Heart left ventricle (tissue), 13 donors: Measurements from ENCODE around the gene CCSER1.

Source experiments
- POLR2A ChIP-seq, 2 donors: fragments of 450-650 bp; IDR thresholded peaks; one replicate each; pipeline ENCODE4 v1.6.1; 2017; ENCODE audit warnings: antibody characterized with exemption in 2 of 2, mild to moderate bottlenecking in 2 of 2, moderate library complexity in 2 of 2
- TF ChIP-seq, protein P1 (sequence below), 12 donors: fragments of 200-600 bp; sonication (generic) in 4 of 12; IDR thresholded peaks; one replicate each; pipeline versions ENCODE4 v1.5.0 to v1.8.0; 2018 to 2022; ENCODE audit warnings: antibody characterized with exemption in 12 of 12, mild to moderate bottlenecking in 5 of 12
- donor health status: ischemic (EF 13 %, LVEDD 7.1; RV severe dilation, severe dysfunction).
- donor health status: DM: no; HTN: yes; CAD: no.
- donor health status: DM: no; HTN: no; CAD: no.
- donor health status: ischemic (EF 25% LVEDD 6.9; RV normal size, moderate dysfunction).
- donor health status: ischemic (EF 25% LVEDD 5.7; RV mildly dilated, moderate dysfunction).
- donor health status: ischemic (EF 35%, LVEDD 5.7; RV mildly dilated, moderate dysfunction).
- donor health status: nonischemic (EF 11% LVEDD 7.7; RV severe dilation, severe dysfunction).
- donor health status: DM: yes; HTN: yes; CAD: no.
- donor health status: PGD.
- donor health status: ischemic (EF 29% LVEDD 5.4; RV normal size, mild dysfunction).
- donor health status: nonischemic (EF 23%, LVEDD 6.1; RV moderate dilation, normal function).

DNA sequence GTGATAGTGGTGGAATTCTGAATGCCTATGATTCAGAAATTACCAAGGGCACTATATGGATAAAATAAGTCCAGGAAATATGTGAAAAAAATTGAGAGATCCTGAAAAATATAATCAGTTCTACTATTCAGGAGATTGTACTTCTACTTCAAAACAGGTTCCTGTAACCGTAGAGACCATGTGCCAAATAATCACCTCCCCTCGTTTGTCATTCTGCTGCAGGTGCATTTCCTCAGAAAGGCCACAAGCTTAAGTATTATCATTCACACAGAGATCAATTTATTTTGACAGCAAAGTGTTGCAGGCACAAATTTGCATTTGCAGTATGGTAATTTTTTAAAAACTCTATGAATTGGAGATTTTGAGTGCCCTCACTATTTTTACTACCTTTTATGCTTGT, 1000.0 kb downstream of the CCSER1 start:
- TF ChIP-seq, protein P1, sequence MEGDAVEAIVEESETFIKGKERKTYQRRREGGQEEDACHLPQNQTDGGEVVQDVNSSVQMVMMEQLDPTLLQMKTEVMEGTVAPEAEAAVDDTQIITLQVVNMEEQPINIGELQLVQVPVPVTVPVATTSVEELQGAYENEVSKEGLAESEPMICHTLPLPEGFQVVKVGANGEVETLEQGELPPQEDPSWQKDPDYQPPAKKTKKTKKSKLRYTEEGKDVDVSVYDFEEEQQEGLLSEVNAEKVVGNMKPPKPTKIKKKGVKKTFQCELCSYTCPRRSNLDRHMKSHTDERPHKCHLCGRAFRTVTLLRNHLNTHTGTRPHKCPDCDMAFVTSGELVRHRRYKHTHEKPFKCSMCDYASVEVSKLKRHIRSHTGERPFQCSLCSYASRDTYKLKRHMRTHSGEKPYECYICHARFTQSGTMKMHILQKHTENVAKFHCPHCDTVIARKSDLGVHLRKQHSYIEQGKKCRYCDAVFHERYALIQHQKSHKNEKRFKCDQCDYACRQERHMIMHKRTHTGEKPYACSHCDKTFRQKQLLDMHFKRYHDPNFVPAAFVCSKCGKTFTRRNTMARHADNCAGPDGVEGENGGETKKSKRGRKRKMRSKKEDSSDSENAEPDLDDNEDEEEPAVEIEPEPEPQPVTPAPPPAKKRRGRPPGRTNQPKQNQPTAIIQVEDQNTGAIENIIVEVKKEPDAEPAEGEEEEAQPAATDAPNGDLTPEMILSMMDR (IDR thresholded peaks at IDR 0.05) = no peak
- TF ChIP-seq POLR2A (IDR thresholded peaks at IDR 0.05) = no peak
